Suprapubic skin (tissue), 4 donors: ENCODE results near the gene RENBP. TPM values are rescaled to one million over a fixed set of nuclear protein-coding genes. Genes with fewer than 3 reads are reported as not detected.

Experiments used
- DNase-seq, 2 donors: peaks; one replicate each; pipeline ENCODE4 v3.0.0-alpha.2; 2019; ENCODE audit warnings: low spot score in 2 of 2
- H3K27ac ChIP-seq: fragments of 200-600 bp; sonication (generic); one replicate; pipeline ENCODE4 v1.5.1; 2019
- H3K27me3 ChIP-seq: fragments of 200-600 bp; sonication (generic); one replicate; pipeline ENCODE4 v1.5.1; 2019
- H3K36me3 ChIP-seq: fragments of 200-600 bp; sonication (generic); one replicate; pipeline ENCODE4 v1.5.1; 2019
- H3K4me1 ChIP-seq: fragments of 200-600 bp; sonication (generic); one replicate; pipeline ENCODE4 v1.5.1; 2019
- H3K4me3 ChIP-seq: fragments of 200-600 bp; sonication (generic); one replicate; pipeline ENCODE4 v1.5.1; 2019; ENCODE audit warnings: mild to moderate bottlenecking
- H3K9me3 ChIP-seq: fragments of 200-600 bp; sonication (generic); one replicate; pipeline ENCODE4 v1.5.1; 2019
- EP300 ChIP-seq: sonication (generic); formaldehyde crosslinking; IDR thresholded peaks from one replicate; pipeline ENCODE4 v1.6.1; 2017; ENCODE audit warnings: antibody characterized with exemption
- POLR2A ChIP-seq, 2 donors: fragments of 450-650 bp; IDR thresholded peaks; one replicate each; pipeline ENCODE4 v1.6.1; 2017; ENCODE audit warnings: antibody characterized with exemption in 2 of 2, mild to moderate bottlenecking in 2 of 2, moderate library complexity in 2 of 2
- POLR2AphosphoS5 ChIP-seq, 3 donors: sonication (generic); formaldehyde crosslinking; IDR thresholded peaks; one replicate each; pipeline ENCODE4 v1.6.1; 2017; ENCODE audit warnings: antibody characterized with exemption in 3 of 3
- WGBS: methylation state at CpG from one replicate; pipeline ENCODE4 v1.1.5; 2018; 5-methylcytosine and 5-hydroxymethylcytosine counted together
- total RNA-seq, 4 donors: library from RNA; depleted of rRNA; stranded (reverse); fragments of >200 nt; gene quantifications; one replicate each; pipeline ENCODE4 v1.1.0, GENCODE V29; 2016
- TF ChIP-seq, protein P1 (sequence below), 2 donors: fragments of 200-600 bp in 1 of 2; fragments of 450-650 bp in 1 of 2; sonication (generic) in 1 of 2; IDR thresholded peaks; one replicate each; pipeline ENCODE4 v1.5.1; 2016 to 2019; ENCODE audit warnings: antibody characterized with exemption in 2 of 2, mild to moderate bottlenecking in 1 of 2, moderate library complexity in 1 of 2

Gene RENBP
- total RNA-seq, 4 donors from 2014 or later = 1.7 to 9.9 (median 4.6) TPM

DNA sequence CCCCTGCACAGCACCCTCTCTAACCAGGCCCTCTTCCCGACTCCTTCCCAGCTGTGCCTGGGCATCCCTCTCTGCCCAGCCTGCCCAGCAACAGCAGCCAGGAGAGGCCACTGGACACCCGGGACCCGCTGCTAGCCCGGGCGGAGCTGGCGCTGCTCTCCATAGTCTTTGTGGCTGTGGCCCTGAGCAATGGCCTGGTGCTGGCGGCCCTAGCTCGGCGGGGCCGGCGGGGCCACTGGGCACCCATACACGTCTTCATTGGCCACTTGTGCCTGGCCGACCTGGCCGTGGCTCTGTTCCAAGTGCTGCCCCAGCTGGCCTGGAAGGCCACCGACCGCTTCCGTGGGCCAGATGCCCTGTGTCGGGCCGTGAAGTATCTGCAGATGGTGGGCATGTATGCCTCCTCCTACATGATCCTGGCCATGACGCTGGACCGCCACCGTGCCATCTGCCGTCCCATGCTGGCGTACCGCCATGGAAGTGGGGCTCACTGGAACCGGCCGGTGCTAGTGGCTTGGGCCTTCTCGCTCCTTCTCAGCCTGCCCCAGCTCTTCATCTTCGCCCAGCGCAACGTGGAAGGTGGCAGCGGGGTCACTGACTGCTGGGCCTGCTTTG is 38.9 kb downstream of the RENBP start:
- Histone ChIP-seq H3K27ac (no peak overlapping the region), H3K4me1 (peaks cover 20% of the 10 kb centered on the region), H3K27me3 (no peaks in the 10 kb centered on the region), H3K4me3 (peak overlapping the region; percentile 20), H3K36me3 (no peaks in the 10 kb centered on the region), H3K9me3 (no peaks in the 10 kb centered on the region)
- no peak for DNase-seq
- WGBS = 95% methylated on average over 10 of the region's 32 CpGs
- TF ChIP-seq, protein P1, sequence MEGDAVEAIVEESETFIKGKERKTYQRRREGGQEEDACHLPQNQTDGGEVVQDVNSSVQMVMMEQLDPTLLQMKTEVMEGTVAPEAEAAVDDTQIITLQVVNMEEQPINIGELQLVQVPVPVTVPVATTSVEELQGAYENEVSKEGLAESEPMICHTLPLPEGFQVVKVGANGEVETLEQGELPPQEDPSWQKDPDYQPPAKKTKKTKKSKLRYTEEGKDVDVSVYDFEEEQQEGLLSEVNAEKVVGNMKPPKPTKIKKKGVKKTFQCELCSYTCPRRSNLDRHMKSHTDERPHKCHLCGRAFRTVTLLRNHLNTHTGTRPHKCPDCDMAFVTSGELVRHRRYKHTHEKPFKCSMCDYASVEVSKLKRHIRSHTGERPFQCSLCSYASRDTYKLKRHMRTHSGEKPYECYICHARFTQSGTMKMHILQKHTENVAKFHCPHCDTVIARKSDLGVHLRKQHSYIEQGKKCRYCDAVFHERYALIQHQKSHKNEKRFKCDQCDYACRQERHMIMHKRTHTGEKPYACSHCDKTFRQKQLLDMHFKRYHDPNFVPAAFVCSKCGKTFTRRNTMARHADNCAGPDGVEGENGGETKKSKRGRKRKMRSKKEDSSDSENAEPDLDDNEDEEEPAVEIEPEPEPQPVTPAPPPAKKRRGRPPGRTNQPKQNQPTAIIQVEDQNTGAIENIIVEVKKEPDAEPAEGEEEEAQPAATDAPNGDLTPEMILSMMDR (IDR thresholded peaks at IDR 0.05) = no peak
- TF ChIP-seq EP300 = no peak
- TF ChIP-seq POLR2A (IDR thresholded peaks at IDR 0.05) = no peak
- no peak for TF ChIP-seq POLR2AphosphoS5 (IDR thresholded peaks at IDR 0.05)

DNA sequence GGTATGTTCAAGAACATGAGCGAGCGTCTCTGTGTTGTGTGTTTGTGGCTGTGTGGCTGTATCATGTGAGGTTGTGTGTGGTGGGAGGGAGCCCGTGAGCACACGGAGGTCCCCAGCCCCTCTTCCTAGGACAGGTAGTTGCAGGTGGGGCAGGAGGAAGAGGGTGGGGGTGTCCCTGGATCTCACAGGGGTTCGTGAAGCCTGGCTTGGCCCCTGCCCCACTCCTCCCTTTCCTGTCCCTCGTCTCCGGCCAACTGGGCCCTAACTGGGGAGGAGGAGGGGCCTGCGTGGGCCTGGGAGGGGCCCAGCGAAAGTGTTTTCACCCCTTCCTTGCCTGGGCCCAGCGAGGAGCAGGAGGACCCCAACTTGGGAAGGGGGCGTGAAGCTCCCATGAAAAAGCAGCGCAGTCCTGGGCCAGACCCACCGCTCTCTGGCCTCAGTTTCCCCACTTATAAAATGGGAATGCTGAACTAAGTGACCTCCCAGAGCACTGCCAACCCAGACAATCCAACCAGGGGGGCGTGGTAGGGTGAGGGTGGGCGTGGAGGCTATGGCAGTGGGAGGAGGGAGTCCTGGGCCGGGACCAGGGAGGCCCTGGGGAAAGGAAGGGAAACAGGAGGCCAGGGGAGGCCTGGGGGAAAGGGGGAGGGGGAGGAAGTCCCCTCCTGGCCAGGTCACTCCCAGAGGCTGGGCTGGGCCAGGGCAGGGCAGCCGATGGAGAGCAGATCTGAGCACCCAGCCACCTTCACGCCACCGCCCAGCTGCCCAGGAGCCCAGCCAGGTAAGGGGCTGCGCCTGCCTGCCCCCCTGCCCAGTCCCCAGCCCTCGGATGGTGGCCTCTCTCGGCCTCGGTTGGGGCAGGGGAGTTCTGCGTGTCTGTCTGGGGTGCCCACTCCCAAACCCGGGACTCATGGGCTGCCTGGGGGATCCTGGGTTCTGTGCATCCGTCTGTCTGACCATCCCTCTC is 40.2 kb downstream of the RENBP start, which contains the start of gene AVPR2:
Gene AVPR2, plus strand, starts transcription at position 683 of the 967 bp plus-strand sequence. CDS start 473 bp downstream, outside the sequence.
- Histone ChIP-seq H3K4me1 (peaks cover 23% of the 10 kb centered on the region), H3K9me3 (no peaks in the 10 kb centered on the region), H3K27ac (no peak within 1 kb of the TSS), H3K36me3 (no peaks in the 10 kb centered on the region), H3K27me3 (no peaks in the 10 kb centered on the region), H3K4me3 (peak within 1 kb of the TSS; percentile 20)
- 61% methylated on average over 20 of the region's 26 CpGs for WGBS
- no peak for DNase-seq
- TF ChIP-seq EP300 = no peak
- no peak for TF ChIP-seq POLR2A (IDR thresholded peaks at IDR 0.05)
- TF ChIP-seq, protein P1 (IDR thresholded peaks at IDR 0.05) = no peak
- no peak for TF ChIP-seq POLR2AphosphoS5 (IDR thresholded peaks at IDR 0.05)

DNA sequence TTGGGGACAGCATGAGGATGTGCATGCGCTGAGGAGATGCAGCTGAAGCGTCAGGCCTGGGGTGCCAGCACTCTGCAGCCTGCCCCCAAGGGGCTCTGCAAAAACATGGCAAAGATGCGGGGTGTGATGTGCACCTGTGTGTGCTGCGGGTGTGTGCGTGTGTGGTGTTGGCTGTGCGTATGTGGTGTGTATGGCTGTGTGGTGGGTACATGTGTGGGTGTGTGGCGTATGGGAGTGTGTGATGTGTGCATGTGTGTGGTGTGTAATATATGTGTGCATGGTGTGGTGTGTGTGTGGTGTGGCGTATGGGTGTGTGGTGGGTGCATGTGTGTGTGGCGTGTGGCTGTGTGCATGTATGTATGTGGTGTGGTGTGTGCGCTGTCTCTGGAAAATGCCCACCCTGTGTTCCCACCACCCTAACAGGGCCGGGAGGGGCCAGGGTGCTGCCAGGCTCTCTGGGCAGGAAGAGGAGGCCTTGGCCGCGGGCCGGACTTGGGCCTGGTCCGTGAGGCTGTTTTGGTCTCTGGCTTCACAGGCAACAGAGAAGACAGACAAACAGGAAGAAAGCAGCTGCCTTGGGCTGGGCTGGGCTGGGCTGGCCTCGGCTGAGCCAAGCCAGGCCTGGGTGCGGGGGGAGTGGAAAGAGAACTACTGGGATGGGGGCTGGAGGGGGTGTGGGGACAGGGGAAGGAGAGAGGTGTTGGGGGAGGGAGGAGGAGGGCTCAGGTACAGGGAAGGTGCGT is 41.0 kb downstream of the RENBP start:
- DNase-seq = no peak
- no peak overlapping the region for H3K27ac ChIP-seq
- H3K9me3 ChIP-seq = no peaks in the 10 kb centered on the region
- H3K4me1 ChIP-seq = peaks cover 23% of the 10 kb centered on the region
- no peak overlapping the region for H3K4me3 ChIP-seq
- no peaks in the 10 kb centered on the region for H3K36me3 ChIP-seq
- WGBS = 71% methylated on average over 18 of the region's 18 CpGs
- H3K27me3 ChIP-seq = no peaks in the 10 kb centered on the region
- TF ChIP-seq POLR2AphosphoS5 (IDR thresholded peaks at IDR 0.05) (no peak), POLR2A (IDR thresholded peaks at IDR 0.05) (no peak), EP300 (no peak)
- TF ChIP-seq, protein P1 (IDR thresholded peaks at IDR 0.05) = no peak

DNA sequence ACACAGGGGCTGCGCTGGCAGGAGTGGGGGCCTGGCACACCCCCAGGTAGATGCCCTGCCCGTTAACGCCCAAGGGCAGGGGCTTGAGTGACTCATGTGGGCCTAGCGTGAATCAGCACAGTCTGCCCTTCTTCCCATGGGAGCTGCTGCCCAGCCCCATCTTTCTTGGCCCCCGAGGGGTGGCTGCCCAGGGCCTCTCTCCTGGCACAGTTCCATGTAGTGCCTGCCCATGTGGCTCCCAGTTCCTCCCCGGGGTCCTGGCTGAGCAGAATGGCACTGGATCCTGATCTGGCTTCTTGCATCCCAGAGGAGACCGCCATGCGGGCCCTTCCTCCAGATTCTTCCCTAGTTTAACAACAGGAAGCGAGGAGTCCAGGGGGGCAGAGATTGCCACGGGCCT is 42.1 kb downstream of the RENBP start:
- no peak for DNase-seq
- Histone ChIP-seq H3K36me3 (no peaks in the 10 kb centered on the region), H3K9me3 (no peaks in the 10 kb centered on the region), H3K27ac (no peak overlapping the region), H3K4me3 (no peak overlapping the region), H3K4me1 (peaks cover 23% of the 10 kb centered on the region), H3K27me3 (no peaks in the 10 kb centered on the region)
- TF ChIP-seq POLR2AphosphoS5 (IDR thresholded peaks at IDR 0.05) (no peak), POLR2A (IDR thresholded peaks at IDR 0.05) (no peak), EP300 (no peak)
- TF ChIP-seq, protein P1 (IDR thresholded peaks at IDR 0.05) = no peak
- WGBS = 63% methylated on average over 9 of the region's 10 CpGs
